GM18520 (cell line): ENCODE data around the gene TCEA3.

ENCODE experiments used
- ATAC-seq: cut with Tn5 transposase; IDR thresholded peaks from one replicate; pipeline ENCODE4 v1.9.1; 2021; ENCODE audit not compliant: unreplicated experiment

The TCEA3 gene

GRCh38 chr1:23422241-23422877 is 2.2 kb downstream of the TCEA3 start:
- ATAC-seq, result no peak

DNA sequence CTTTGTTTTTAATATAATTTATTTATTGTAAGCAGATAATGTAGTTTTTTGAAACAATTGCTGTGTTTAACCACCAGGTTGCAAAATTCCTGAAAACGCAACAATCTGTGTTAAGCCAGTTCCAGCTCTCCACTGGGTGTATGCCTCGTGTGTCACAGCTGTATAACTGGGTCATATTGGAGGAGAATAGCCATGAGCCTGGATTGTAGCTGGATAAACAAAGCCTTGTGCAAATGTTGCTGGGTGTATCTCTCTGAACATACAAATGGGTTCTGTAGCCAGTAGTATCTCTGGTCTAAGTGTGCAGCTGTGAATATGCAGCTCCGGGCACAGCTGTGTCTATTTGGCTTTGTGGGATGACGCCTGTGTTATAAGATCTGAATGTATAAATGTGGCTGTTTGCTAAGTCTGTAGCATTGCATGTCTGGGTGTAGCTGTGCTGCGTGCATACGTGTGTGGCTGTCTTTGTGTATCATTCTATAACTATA is 2.8 kb downstream of the TCEA3 start:
- ATAC-seq, result no peak

DNA sequence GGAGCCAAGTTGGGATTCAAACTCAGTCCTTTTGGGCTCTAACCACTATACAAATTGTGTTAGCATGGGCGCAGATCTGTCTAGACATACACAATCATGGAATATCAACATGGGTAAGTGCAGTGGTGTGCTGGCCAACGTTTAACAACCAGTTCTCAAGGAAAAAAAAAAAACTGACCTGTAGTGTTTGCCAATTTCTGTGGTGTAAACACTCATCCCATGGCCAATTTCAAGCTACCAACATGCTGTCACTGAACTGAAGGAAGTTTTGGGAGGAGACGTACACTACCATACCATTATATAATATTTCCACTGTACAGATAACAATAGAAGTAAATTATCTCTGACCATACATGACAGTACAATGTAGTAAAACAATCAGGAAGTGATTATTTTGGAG is 3.2 kb downstream of the TCEA3 start:
- ATAC-seq, result no peak

DNA sequence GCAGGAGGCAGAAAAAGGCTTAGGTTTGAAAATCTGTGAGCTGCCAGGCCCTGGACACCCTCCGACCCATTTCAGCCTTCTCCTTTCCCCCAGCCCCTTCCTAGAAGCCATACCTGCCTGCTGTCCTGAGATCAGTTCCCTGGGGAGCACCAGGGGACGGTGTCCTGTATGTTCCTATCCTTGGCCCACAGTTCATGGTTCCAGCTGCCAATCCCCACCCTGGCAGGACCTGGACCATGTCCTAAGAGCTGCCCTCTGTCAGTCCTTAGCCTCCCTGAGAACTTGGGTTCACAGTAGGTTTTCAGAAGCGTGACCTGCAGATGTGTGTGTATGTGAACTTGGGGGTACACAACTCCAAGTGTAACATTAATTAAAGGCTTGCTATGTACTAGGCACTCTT is 3.8 kb downstream of the TCEA3 start:
- ATAC-seq, result no peak

GRCh38 chr1:23419180-23419579 is 5.4 kb downstream of the TCEA3 start:
- no peak for ATAC-seq

DNA sequence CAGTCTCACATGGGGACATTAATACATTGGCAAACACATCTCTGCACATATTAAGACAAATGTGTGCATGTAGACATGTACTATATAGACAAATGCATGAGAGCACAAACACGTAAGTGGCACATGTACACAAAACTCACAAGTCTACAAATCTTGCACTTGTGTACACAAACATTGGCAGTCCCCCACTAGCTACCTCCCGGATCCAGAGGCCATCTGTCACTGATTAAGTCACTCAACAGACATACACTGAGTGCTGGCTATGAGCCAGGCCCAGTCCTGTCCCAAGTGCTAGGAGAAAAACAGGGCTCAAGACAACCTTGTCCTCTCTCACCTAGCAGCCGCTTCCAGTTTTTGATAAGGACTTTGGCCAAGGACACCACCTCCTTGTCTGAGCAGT is 7.0 kb downstream of the TCEA3 start:
- ATAC-seq, result no peak

- no peak for ATAC-seq
Measured at GRCh38 chr1:23416964-23417363, 7.6 kb downstream of the TCEA3 start.

DNA sequence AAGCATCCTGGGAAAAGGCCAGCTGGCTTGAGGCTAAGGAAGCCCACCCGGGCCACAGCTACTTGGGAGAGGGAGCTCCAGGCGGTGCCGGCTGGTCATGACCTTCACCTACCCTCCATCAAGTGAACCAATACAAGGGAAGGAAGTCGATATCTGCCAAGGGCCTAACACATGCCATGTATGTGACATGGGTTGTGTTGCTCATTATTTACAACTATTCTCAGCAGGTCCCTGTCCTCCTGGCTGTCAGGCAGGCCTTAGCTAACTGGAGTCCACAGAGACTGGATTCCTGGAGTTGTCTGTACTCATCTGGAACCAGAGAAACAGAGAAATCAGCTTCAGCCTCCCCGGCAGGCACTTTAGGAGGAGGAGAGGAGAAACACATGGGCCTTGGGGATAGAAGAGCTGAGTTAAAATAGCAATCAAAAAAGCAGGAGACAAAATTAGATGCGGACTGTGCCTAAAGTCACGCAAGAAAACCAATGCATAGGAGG is 15.7 kb downstream of the TCEA3 start:
- ATAC-seq, result no peak

- no peak for ATAC-seq
Measured at GRCh38 chr1:23407016-23407630, 17.4 kb downstream of the TCEA3 start.

GRCh38 chr1:23405946-23406345 is 18.6 kb downstream of the TCEA3 start:
- ATAC-seq, result no peak

GRCh38 chr1:23403735-23404486 is 20.6 kb downstream of the TCEA3 start:
- no peak for ATAC-seq

GRCh38 chr1:23403355-23403734 is 21.2 kb downstream of the TCEA3 start:
- ATAC-seq, result no peak

DNA sequence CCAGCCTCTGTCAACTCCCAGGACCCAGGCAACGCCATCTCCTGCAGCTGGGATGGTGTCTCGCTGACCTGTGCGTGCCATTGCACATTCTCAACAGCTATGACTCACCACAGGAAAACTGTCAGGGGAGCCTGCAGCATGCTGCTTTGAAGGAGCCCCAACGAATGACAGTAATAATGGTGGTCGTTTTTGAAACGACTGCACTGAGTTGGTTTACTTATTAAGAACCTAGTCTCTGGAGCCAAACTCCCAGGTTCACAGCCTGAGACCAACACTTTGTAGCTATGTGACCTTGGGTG is 21.6 kb downstream of the TCEA3 start:
- no peak for ATAC-seq

GRCh38 chr1:23402286-23403037 is 22.1 kb downstream of the TCEA3 start:
- no peak for ATAC-seq

GRCh38 chr1:23401313-23401712 is 23.2 kb downstream of the TCEA3 start:
- no peak for ATAC-seq

- no peak for ATAC-seq
Measured at GRCh38 chr1:23400324-23401114, 24.0 kb downstream of the TCEA3 start.

DNA sequence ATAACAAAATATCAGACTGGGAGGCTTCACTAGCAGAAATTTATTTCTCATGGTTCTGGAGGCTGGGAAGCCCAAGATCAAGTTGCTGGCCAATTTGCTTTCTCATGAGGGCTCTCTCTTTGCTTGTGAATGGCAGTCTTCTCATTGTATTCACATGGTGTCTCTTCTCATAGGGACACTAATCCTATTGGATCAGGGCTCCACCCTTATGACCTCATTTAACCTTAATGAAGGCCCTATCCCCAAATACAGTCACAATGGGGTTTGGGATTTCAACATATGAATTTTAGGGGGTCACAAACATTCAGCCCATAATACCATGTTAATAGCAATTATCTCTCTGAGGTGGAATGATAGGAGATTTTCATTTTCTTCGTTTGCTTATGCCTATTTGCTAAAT is 25.3 kb downstream of the TCEA3 start:
- no peak for ATAC-seq

- ATAC-seq, result no peak
Measured at GRCh38 chr1:23397908-23398307, 26.6 kb downstream of the TCEA3 start.

- no peak for ATAC-seq
Measured at GRCh38 chr1:23396380-23396779, 28.2 kb downstream of the TCEA3 start.

DNA sequence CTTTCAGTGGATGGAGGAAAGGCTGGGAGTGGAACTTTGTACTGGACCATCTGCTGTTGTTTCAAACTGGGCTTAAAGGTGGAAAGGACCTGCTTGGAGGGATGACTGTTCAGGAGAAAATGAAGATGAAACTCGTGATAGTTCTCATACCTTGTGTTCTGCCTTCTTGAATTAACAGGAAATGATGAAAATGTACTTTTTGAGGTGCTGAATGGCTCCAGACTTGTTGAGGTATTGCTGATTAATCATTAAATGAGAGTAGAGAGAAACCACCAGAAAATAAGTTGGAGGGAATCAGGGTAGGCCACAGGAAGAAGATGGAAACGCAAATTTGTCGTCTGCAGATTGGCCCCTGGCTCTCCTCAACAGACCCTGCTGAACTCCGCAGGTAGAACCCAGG is 28.7 kb downstream of the TCEA3 start:
- ATAC-seq, result no peak
